Measurements from ENCODE around the gene PRUNE2.

Gene PRUNE2

DNA sequence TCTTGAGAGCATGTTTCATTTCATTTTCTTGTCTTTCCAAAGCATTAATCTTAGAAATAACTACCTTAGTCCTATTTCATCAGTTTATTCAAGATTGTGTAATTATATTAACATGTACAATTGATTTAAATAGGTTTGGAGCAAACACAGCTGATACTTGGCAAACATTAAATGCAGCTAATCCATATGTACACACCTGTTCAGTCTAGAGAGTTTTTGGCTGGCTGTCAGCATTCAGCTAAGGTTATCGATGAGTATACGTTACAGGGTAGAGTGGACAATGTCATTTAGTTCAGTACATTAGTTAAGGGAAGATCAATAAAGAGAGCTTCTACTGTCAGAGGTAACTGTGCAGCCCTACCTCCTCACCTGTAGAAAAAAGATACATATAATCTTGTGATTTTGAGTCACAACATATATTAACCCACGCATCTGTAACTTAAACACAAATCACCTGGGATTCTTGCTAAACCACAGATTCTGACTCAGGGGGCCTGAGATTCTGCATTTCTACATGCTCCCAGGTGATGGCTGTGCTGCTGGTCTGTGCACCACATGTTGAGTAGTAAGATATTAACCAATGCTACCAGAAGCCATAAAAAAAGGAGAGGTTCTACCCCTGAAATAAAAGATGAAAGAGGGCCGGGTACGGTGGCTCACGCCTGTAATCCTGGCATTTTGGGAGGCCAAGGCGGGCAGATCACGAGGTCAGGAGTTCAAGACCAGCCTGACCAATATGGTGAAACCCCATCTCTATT, 175.8 kb downstream of the PRUNE2 start:
- WGBS (ENCODE audit: insufficient coverage), result 100% methylated on average over 6 of the region's 8 CpGs
- Histone ChIP-seq H3K27ac (ENCODE audit: insufficient read depth in 1 of 2, low read depth in 1 of 2, low read length in 2 of 2, poor library complexity in 1 of 2, severe bottlenecking in 2 of 2) (no peak overlapping the region), H3K27me3 (replicated peaks in 2 of 5; ENCODE audit: control insufficient read depth in 4 of 5, insufficient read depth in 5 of 5, low read length in 4 of 5) (peaks cover 0 to 15% (median 3%) of the 10 kb centered on the region in 5 experiments), H3K4me1 (ENCODE audit: control extremely low read depth in 1 of 4, control insufficient read depth in 4 of 4, insufficient read depth in 4 of 4, low read length in 3 of 4) (peaks cover 0 to 11% (median 4%) of the 10 kb centered on the region in 4 experiments), H3K4me3 (ENCODE audit: control insufficient read depth in 1 of 7, extremely low read depth in 1 of 7, insufficient read depth in 4 of 7, low read depth in 2 of 7, low read length in 6 of 7) (no peak overlapping the region), H3K9me3 (ENCODE audit: control extremely low read depth in 1 of 5, control insufficient read depth in 4 of 5, insufficient read depth in 2 of 5, low read depth in 1 of 5, low read length in 4 of 5) (no peaks in the 10 kb centered on the region), H3K36me3 (ENCODE audit: control insufficient read depth in 4 of 4, insufficient read depth in 4 of 4, low read length in 3 of 4) (no peaks in the 10 kb centered on the region)
- DNase-seq, result no peak
- ChIA-PET CTCF (no interaction called here), POLR2A (no interaction called here)

DNA sequence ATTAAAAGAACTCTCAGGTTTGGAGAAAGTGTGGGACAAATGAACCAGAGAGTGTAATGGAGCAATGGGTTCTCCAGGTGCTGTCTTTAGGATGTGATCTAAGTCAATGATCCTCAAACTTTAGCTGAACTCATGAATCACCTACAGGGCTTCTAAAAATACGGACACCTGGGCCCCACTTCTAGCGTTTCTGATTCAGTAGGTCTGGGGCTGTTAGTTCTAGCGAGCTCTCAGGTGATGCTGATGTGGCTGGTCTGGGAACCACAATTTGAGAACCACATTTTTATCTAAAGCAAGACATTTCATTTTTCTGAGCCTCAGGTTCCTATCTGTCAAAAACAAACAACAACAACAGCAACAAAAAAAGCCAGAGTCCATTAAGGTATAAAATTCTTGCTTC, 176.8 kb downstream of the PRUNE2 start:
- no peaks in the 10 kb centered on the region for H3K36me3 ChIP-seq (ENCODE audit: control insufficient read depth in 4 of 4, insufficient read depth in 4 of 4, low read length in 3 of 4)
- H3K27ac ChIP-seq (ENCODE audit: insufficient read depth in 1 of 2, low read depth in 1 of 2, low read length in 2 of 2, poor library complexity in 1 of 2, severe bottlenecking in 2 of 2), result no peak overlapping the region
- peaks cover 0 to 21% (median 12%) of the 10 kb centered on the region in 4 experiments for H3K4me1 ChIP-seq (ENCODE audit: control extremely low read depth in 1 of 4, control insufficient read depth in 4 of 4, insufficient read depth in 4 of 4, low read length in 3 of 4)
- no peak for DNase-seq
- H3K4me3 ChIP-seq (ENCODE audit: control insufficient read depth in 1 of 7, extremely low read depth in 1 of 7, insufficient read depth in 4 of 7, low read depth in 2 of 7, low read length in 6 of 7), result no peak overlapping the region
- H3K9me3 ChIP-seq (ENCODE audit: control extremely low read depth in 1 of 5, control insufficient read depth in 4 of 5, insufficient read depth in 2 of 5, low read depth in 1 of 5, low read length in 4 of 5), result no peaks in the 10 kb centered on the region
- peaks cover 0 to 15% (median 3%) of the 10 kb centered on the region in 5 experiments for H3K27me3 ChIP-seq (replicated peaks in 2 of 5; ENCODE audit: control insufficient read depth in 4 of 5, insufficient read depth in 5 of 5, low read length in 4 of 5)
- ChIA-PET CTCF (no interaction called here), POLR2A (no interaction called here)
- 100% methylated on average over 3 of the region's 3 CpGs for WGBS (ENCODE audit: insufficient coverage)

- ChIA-PET CTCF (no interaction called here), POLR2A (no interaction called here)
- no peak overlapping the region for H3K27ac ChIP-seq (ENCODE audit: insufficient read depth in 1 of 2, low read depth in 1 of 2, low read length in 2 of 2, poor library complexity in 1 of 2, severe bottlenecking in 2 of 2)
- peak in 1 of 3 donors; percentile 10 for DNase-seq
- H3K27me3 ChIP-seq (replicated peaks in 2 of 5; ENCODE audit: control insufficient read depth in 4 of 5, insufficient read depth in 5 of 5, low read length in 4 of 5), result peaks cover 0 to 20% (median 3%) of the 10 kb centered on the region in 5 experiments
- no peaks in the 10 kb centered on the region for H3K36me3 ChIP-seq (ENCODE audit: control insufficient read depth in 4 of 4, insufficient read depth in 4 of 4, low read length in 3 of 4)
- no peak overlapping the region for H3K4me3 ChIP-seq (ENCODE audit: control insufficient read depth in 1 of 7, extremely low read depth in 1 of 7, insufficient read depth in 4 of 7, low read depth in 2 of 7, low read length in 6 of 7)
- no peaks in the 10 kb centered on the region for H3K9me3 ChIP-seq (ENCODE audit: control extremely low read depth in 1 of 5, control insufficient read depth in 4 of 5, insufficient read depth in 2 of 5, low read depth in 1 of 5, low read length in 4 of 5)
- WGBS (ENCODE audit: insufficient coverage), result 71% methylated on average over 4 of the region's 6 CpGs
- H3K4me1 ChIP-seq (ENCODE audit: control extremely low read depth in 1 of 4, control insufficient read depth in 4 of 4, insufficient read depth in 4 of 4, low read length in 3 of 4), result peaks cover 0 to 22% (median 12%) of the 10 kb centered on the region in 4 experiments
Measured at GRCh38 chr9:76725885-76726284, 180.0 kb downstream of the PRUNE2 start.

DNA sequence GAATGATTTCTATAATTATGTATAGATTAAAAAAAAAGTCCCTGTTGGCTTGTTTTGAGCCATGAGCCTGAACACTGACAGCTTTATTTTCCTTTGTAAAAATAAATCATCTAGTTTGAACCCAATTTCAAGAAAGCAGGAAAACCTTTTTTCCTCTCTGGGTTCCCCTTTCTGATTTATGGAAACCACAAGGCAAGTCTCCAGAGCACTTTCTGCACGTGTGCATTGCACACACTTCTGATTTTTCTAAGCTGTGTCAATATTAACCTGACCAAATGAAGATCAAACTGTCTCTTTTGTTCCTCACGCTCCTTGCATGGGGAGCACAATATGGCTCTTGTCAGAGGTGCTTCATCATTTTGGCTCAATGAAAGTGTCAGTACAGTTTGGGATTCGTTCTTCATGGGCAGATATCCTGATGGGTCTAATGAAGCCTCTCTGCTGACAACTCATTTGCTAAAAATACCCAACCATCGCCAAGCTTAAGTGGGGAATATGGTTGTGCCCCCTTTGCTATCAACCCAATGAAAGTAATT, 180.8 kb downstream of the PRUNE2 start:
- Histone ChIP-seq H3K4me3 (ENCODE audit: control insufficient read depth in 1 of 7, extremely low read depth in 1 of 7, insufficient read depth in 4 of 7, low read depth in 2 of 7, low read length in 6 of 7) (peak overlapping the region in 1 of 7 experiments; percentile 40), H3K27me3 (replicated peaks in 2 of 5; ENCODE audit: control insufficient read depth in 4 of 5, insufficient read depth in 5 of 5, low read length in 4 of 5) (peaks cover 0 to 20% (median 3%) of the 10 kb centered on the region in 5 experiments), H3K9me3 (ENCODE audit: control extremely low read depth in 1 of 5, control insufficient read depth in 4 of 5, insufficient read depth in 2 of 5, low read depth in 1 of 5, low read length in 4 of 5) (no peaks in the 10 kb centered on the region), H3K36me3 (ENCODE audit: control insufficient read depth in 4 of 4, insufficient read depth in 4 of 4, low read length in 3 of 4) (no peaks in the 10 kb centered on the region), H3K4me1 (ENCODE audit: control extremely low read depth in 1 of 4, control insufficient read depth in 4 of 4, insufficient read depth in 4 of 4, low read length in 3 of 4) (peaks cover 0 to 22% (median 12%) of the 10 kb centered on the region in 4 experiments), H3K27ac (ENCODE audit: insufficient read depth in 1 of 2, low read depth in 1 of 2, low read length in 2 of 2, poor library complexity in 1 of 2, severe bottlenecking in 2 of 2) (no peak overlapping the region)
- DNase-seq, result peak in 2 of 3 donors; percentile 44 to 58
- POLR2A ChIA-PET, result no interaction called here
- 0% methylated on average over 3 of the region's 4 CpGs for WGBS (ENCODE audit: insufficient coverage)
- CTCF ChIA-PET, result no interaction called here

GRCh38 chr9:76720245-76720644, 185.7 kb downstream of the PRUNE2 start:
- H3K9me3 ChIP-seq (ENCODE audit: control extremely low read depth in 1 of 5, control insufficient read depth in 4 of 5, insufficient read depth in 2 of 5, low read depth in 1 of 5, low read length in 4 of 5), result no peaks in the 10 kb centered on the region
- no peak for DNase-seq
- ChIA-PET POLR2A (no interaction called here), CTCF (interaction anchor here (1.7 kb wide), 1 partner anchor 10 kb away, joined by 6 read pairs; no protein-coding TSS in a partner anchor)
- H3K27me3 ChIP-seq (replicated peaks in 2 of 5; ENCODE audit: control insufficient read depth in 4 of 5, insufficient read depth in 5 of 5, low read length in 4 of 5), result peaks cover 0 to 5% (median 0%) of the 10 kb centered on the region in 5 experiments
- H3K27ac ChIP-seq (ENCODE audit: insufficient read depth in 1 of 2, low read depth in 1 of 2, low read length in 2 of 2, poor library complexity in 1 of 2, severe bottlenecking in 2 of 2), result no peak overlapping the region
- H3K36me3 ChIP-seq (ENCODE audit: control insufficient read depth in 4 of 4, insufficient read depth in 4 of 4, low read length in 3 of 4), result no peaks in the 10 kb centered on the region
- no peak overlapping the region for H3K4me3 ChIP-seq (ENCODE audit: control insufficient read depth in 1 of 7, extremely low read depth in 1 of 7, insufficient read depth in 4 of 7, low read depth in 2 of 7, low read length in 6 of 7)
- H3K4me1 ChIP-seq (ENCODE audit: control extremely low read depth in 1 of 4, control insufficient read depth in 4 of 4, insufficient read depth in 4 of 4, low read length in 3 of 4), result peaks cover 0 to 23% (median 14%) of the 10 kb centered on the region in 4 experiments
- WGBS (ENCODE audit: insufficient coverage), result 86% methylated on average over 1 of the region's 3 CpGs

DNA sequence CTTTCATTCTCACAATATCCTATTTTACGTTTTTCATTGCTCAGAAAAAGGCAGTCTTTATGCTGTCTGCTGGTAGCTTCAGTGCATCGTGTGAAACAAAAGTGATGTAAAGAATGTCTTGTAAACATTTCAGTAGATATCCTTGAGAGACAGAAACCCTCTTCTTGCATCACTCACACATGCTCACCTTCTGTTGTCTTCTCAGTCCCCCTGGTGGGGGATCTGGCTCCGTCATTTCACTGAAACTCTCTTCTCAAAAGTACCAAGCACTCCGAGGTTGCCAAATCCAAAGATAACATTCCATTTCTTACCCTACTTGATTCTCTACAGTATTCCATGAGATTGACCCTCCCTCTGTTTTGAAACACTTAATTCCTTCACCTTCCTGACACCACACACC, 187.7 kb downstream of the PRUNE2 start:
- ChIA-PET POLR2A (no interaction called here), CTCF (interaction anchor here (0.9 to 2.3 kb wide), 3 partner anchors 13 to 60 kb away, joined by 3 to 11 read pairs (median 3); no protein-coding TSS in a partner anchor)
- Histone ChIP-seq H3K27ac (ENCODE audit: insufficient read depth in 1 of 2, low read depth in 1 of 2, low read length in 2 of 2, poor library complexity in 1 of 2, severe bottlenecking in 2 of 2) (no peak overlapping the region), H3K9me3 (ENCODE audit: control extremely low read depth in 1 of 5, control insufficient read depth in 4 of 5, insufficient read depth in 2 of 5, low read depth in 1 of 5, low read length in 4 of 5) (no peaks in the 10 kb centered on the region), H3K4me1 (ENCODE audit: control extremely low read depth in 1 of 4, control insufficient read depth in 4 of 4, insufficient read depth in 4 of 4, low read length in 3 of 4) (peaks cover 0 to 11% (median 5%) of the 10 kb centered on the region in 4 experiments), H3K4me3 (ENCODE audit: control insufficient read depth in 1 of 7, extremely low read depth in 1 of 7, insufficient read depth in 4 of 7, low read depth in 2 of 7, low read length in 6 of 7) (no peak overlapping the region), H3K36me3 (ENCODE audit: control insufficient read depth in 4 of 4, insufficient read depth in 4 of 4, low read length in 3 of 4) (no peaks in the 10 kb centered on the region), H3K27me3 (replicated peaks in 2 of 5; ENCODE audit: control insufficient read depth in 4 of 5, insufficient read depth in 5 of 5, low read length in 4 of 5) (peaks cover 0 to 2% (median 0%) of the 10 kb centered on the region in 5 experiments)
- 94% methylated on average over 2 of the region's 4 CpGs for WGBS (ENCODE audit: insufficient coverage)
- no peak for DNase-seq

DNA sequence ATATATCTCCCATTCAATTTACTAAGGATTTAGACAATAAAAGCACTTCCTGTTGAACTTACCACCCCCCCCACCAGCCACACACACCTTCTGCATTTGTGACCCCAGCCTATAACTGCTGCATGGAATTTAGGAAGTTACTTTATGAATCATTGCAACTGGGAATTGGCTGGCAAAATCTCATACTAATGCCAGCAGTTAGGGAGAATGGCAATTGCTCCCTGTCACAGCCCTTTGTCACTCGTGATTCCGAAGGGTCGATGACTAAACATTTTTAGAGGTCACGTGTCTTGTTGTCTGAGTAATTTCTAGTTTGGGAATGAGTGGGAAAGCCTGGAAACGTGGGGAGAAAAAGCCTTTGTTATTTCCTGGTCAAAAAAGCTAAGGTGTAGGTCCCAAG, 188.3 kb downstream of the PRUNE2 start:
- ChIA-PET CTCF (interaction anchor here (0.9 to 2.3 kb wide), 3 partner anchors 12 to 59 kb away, joined by 3 to 11 read pairs (median 5); no protein-coding TSS in a partner anchor), POLR2A (no interaction called here)
- Histone ChIP-seq H3K36me3 (ENCODE audit: control insufficient read depth in 4 of 4, insufficient read depth in 4 of 4, low read length in 3 of 4) (no peaks in the 10 kb centered on the region), H3K27ac (ENCODE audit: insufficient read depth in 1 of 2, low read depth in 1 of 2, low read length in 2 of 2, poor library complexity in 1 of 2, severe bottlenecking in 2 of 2) (no peak overlapping the region), H3K27me3 (replicated peaks in 2 of 5; ENCODE audit: control insufficient read depth in 4 of 5, insufficient read depth in 5 of 5, low read length in 4 of 5) (no peaks in the 10 kb centered on the region), H3K4me3 (ENCODE audit: control insufficient read depth in 1 of 7, extremely low read depth in 1 of 7, insufficient read depth in 4 of 7, low read depth in 2 of 7, low read length in 6 of 7) (no peak overlapping the region), H3K9me3 (ENCODE audit: control extremely low read depth in 1 of 5, control insufficient read depth in 4 of 5, insufficient read depth in 2 of 5, low read depth in 1 of 5, low read length in 4 of 5) (no peaks in the 10 kb centered on the region), H3K4me1 (ENCODE audit: control extremely low read depth in 1 of 4, control insufficient read depth in 4 of 4, insufficient read depth in 4 of 4, low read length in 3 of 4) (peaks cover 0 to 11% (median 5%) of the 10 kb centered on the region in 4 experiments)
- DNase-seq, result peak; percentile 41 to 81 (median 62)
- WGBS (ENCODE audit: insufficient coverage), result 12% methylated on average over 4 of the region's 5 CpGs

All from common myeloid progenitor, CD34-positive (primary cell).